ENCODE measurements around the gene CNDP1.

The CNDP1 gene

GRCh38 chr18:74506448-74507084, 27.7 kb upstream of the CNDP1 start:
- DNase-seq (ENCODE audit: low spot score) = no peak

GRCh38 chr18:74507097-74507881, 27.0 kb upstream of the CNDP1 start:
- no peak for DNase-seq (ENCODE audit: low spot score)

GRCh38 chr18:74507927-74508326, 26.4 kb upstream of the CNDP1 start:
- no peak for DNase-seq (ENCODE audit: low spot score)

- DNase-seq (ENCODE audit: low spot score) = no peak
These were observed 25.9 kb upstream of the CNDP1 start for GRCh38 chr18:74508366-74508765.

- DNase-seq (ENCODE audit: low spot score) = no peak
These were observed 25.5 kb upstream of the CNDP1 start for GRCh38 chr18:74508821-74509225.

- no peak for DNase-seq (ENCODE audit: low spot score)
These were observed 24.2 kb upstream of the CNDP1 start for GRCh38 chr18:74509856-74510769.

- no peak for DNase-seq (ENCODE audit: low spot score)
These were observed 23.6 kb upstream of the CNDP1 start for GRCh38 chr18:74510770-74511095.

GRCh38 chr18:74511823-74512222, 22.5 kb upstream of the CNDP1 start:
- DNase-seq (ENCODE audit: low spot score) = no peak

- no peak for DNase-seq (ENCODE audit: low spot score)
These were observed 21.8 kb upstream of the CNDP1 start for GRCh38 chr18:74512321-74513053.

- no peak for DNase-seq (ENCODE audit: low spot score)
These were observed 21.0 kb upstream of the CNDP1 start for GRCh38 chr18:74513149-74513882.

- DNase-seq (ENCODE audit: low spot score) = no peak
These were observed 20.5 kb upstream of the CNDP1 start for GRCh38 chr18:74513883-74514205.

- no peak for DNase-seq (ENCODE audit: low spot score)
These were observed 19.3 kb upstream of the CNDP1 start for GRCh38 chr18:74514860-74515495.

GRCh38 chr18:74515620-74516231, 18.6 kb upstream of the CNDP1 start:
- DNase-seq (ENCODE audit: low spot score) = no peak

GRCh38 chr18:74516271-74517235, 17.7 kb upstream of the CNDP1 start:
- no peak for DNase-seq (ENCODE audit: low spot score)

- no peak for DNase-seq (ENCODE audit: low spot score)
These were observed 17.1 kb upstream of the CNDP1 start for GRCh38 chr18:74517236-74517630.

- no peak for DNase-seq (ENCODE audit: low spot score)
These were observed 15.6 kb upstream of the CNDP1 start for GRCh38 chr18:74518456-74519295.

- DNase-seq (ENCODE audit: low spot score) = no peak
These were observed 14.8 kb upstream of the CNDP1 start for GRCh38 chr18:74519320-74520095.
